ENCODE data around the gene HMG20B. TPM values are rescaled to one million over a fixed set of nuclear protein-coding genes. Genes with fewer than 3 reads are reported as not detected.

Gene HMG20B
- total and polyA plus RNA-seq, 5 experiments from 2014 or later: 45.8 to 59.7 (median 53.9) TPM

- H3K27ac Mint-ChIP-seq: peak within 1 kb of the TSS in 2 of 10 donors; percentile 37 to 40
- peaks cover 0 to 3% (median 0%) of the 10 kb centered on the region in 9 donors for H3K9me3 Mint-ChIP-seq
- peaks cover 0 to 27% (median 6%) of the 10 kb centered on the region in 3 donors for H3K36me3 Mint-ChIP-seq
- peaks cover 0 to 2% (median 0%) of the 10 kb centered on the region in 4 donors for H3K4me1 Mint-ChIP-seq
- no peak for ATAC-seq
- H3K27me3 Mint-ChIP-seq: no peaks in the 10 kb centered on the region
- no peak for DNase-seq
- H3K4me3 Mint-ChIP-seq: no peak within 1 kb of the TSS
- POLR2A ChIA-PET: interaction anchor here (1.4 kb wide), 1 partner anchor 18 kb away, joined by 6 read pairs; the partner anchor contains the start of gene MFSD12
Observed at GRCh38 chr19:3538965-3539755, 33.6 kb upstream of the HMG20B start, which contains the start of gene TEKTIP1. TEKTIP1 (plus strand) TSS chr19:3539174; CDS start chr19:3539178, 4 bp downstream.

- peak overlapping the region in 1 of 10 donors; percentile 40 for H3K27ac Mint-ChIP-seq
- H3K4me3 Mint-ChIP-seq: no peak overlapping the region
- DNase-seq (no peak), ATAC-seq (no peak)
- POLR2A ChIA-PET: interaction anchor here (1.4 kb wide), 2 partner anchors 12 to 17 kb away, joined by 3 to 6 read pairs; partner anchors contain the start of gene MFSD12
- H3K36me3 Mint-ChIP-seq: peaks cover 0 to 21% (median 6%) of the 10 kb centered on the region in 3 donors
- H3K27me3 Mint-ChIP-seq: no peaks in the 10 kb centered on the region
- H3K4me1 Mint-ChIP-seq: peaks cover 0 to 2% (median under 1%) of the 10 kb centered on the region in 4 donors
- H3K9me3 Mint-ChIP-seq: peaks cover 0 to 3% (median 0%) of the 10 kb centered on the region in 9 donors
Observed at GRCh38 chr19:3539756-3540118, 33.0 kb upstream of the HMG20B start.

GRCh38 chr19:3543150-3544057 is 29.3 kb upstream of the HMG20B start:
- Mint-ChIP-seq H3K9me3 (peaks cover 0 to 3% (median 0%) of the 10 kb centered on the region in 9 donors), H3K4me1 (peaks cover 7 to 12% (median 10%) of the 10 kb centered on the region in 4 donors), H3K36me3 (peaks cover 0 to 18% (median 6%) of the 10 kb centered on the region in 3 donors), H3K27me3 (no peaks in the 10 kb centered on the region), H3K27ac (peak overlapping the region in 1 of 10 donors; percentile 80), H3K4me3 (no peak overlapping the region)
- no peak for DNase-seq
- no peak for ATAC-seq
- POLR2A ChIA-PET: no interaction called here

DNA sequence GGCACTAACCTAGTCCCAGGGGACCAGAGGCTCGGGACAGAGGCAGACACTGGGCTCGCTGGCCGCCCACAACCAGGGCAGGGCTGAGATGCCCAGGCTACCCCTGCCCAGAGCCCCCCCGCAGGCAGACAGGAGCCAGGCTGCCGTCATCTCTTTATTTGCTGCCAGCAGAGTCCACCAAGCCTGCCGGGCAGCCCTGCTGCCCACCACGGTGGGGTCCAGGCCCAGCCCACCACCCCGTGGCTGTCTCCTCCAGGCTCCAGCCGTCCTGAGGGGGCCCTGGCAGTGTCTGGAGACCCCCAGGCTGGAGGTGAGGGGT is 28.7 kb upstream of the HMG20B start:
- no peak for ATAC-seq

GRCh38 chr19:3544742-3545668 is 27.7 kb upstream of the HMG20B start:
- Mint-ChIP-seq H3K27me3 (no peaks in the 10 kb centered on the region), H3K27ac (peak overlapping the region; percentile 43 to 84 (median 77)), H3K9me3 (no peaks in the 10 kb centered on the region), H3K36me3 (peaks cover 0 to 21% (median 0%) of the 10 kb centered on the region in 3 donors), H3K4me3 (no peak overlapping the region), H3K4me1 (peaks cover 7 to 21% (median 15%) of the 10 kb centered on the region in 4 donors)
- POLR2A ChIA-PET: interaction anchor here (0.5 to 2.9 kb wide), 7 partner anchors 11 to 241 kb away, joined by 3 to 30 read pairs (median 5); partner anchors contain the start of genes GIPC3, HMG20B and MFSD12
- DNase-seq: peak; percentile 52 to 87 (median 74)
- peak; percentile 67 to 75 for ATAC-seq

More for the DNA sequence above, 28.7 kb upstream of the HMG20B start:
- H3K36me3 Mint-ChIP-seq: peaks cover 0 to 20% (median 6%) of the 10 kb centered on the region in 3 donors
- no peak overlapping the region for H3K27ac Mint-ChIP-seq
- POLR2A ChIA-PET: interaction anchor here (2.9 kb wide), 1 partner anchor 12 kb away, joined by 30 read pairs; the partner anchor contains the start of gene MFSD12
- no peak overlapping the region for H3K4me3 Mint-ChIP-seq
- H3K27me3 Mint-ChIP-seq: no peaks in the 10 kb centered on the region
- H3K9me3 Mint-ChIP-seq: peaks cover 0 to 3% (median 0%) of the 10 kb centered on the region in 9 donors
- H3K4me1 Mint-ChIP-seq: peaks cover 7 to 16% (median 12%) of the 10 kb centered on the region in 4 donors
- no peak for DNase-seq

- DNase-seq (no peak), ATAC-seq (no peak)
- POLR2A ChIA-PET: interaction anchor here (0.5 to 2.9 kb wide), 7 partner anchors 10 to 242 kb away, joined by 3 to 30 read pairs (median 5); partner anchors contain the start of genes GIPC3, HMG20B and MFSD12
- Mint-ChIP-seq H3K4me3 (no peak overlapping the region), H3K27me3 (no peaks in the 10 kb centered on the region), H3K36me3 (peaks cover 0 to 21% (median 0%) of the 10 kb centered on the region in 3 donors), H3K9me3 (no peaks in the 10 kb centered on the region), H3K27ac (peak overlapping the region in 5 of 10 donors; percentile 25 to 83 (median 76)), H3K4me1 (peaks cover 7 to 21% (median 15%) of the 10 kb centered on the region in 4 donors)
Observed at GRCh38 chr19:3545669-3546034, 27.1 kb upstream of the HMG20B start.

DNA sequence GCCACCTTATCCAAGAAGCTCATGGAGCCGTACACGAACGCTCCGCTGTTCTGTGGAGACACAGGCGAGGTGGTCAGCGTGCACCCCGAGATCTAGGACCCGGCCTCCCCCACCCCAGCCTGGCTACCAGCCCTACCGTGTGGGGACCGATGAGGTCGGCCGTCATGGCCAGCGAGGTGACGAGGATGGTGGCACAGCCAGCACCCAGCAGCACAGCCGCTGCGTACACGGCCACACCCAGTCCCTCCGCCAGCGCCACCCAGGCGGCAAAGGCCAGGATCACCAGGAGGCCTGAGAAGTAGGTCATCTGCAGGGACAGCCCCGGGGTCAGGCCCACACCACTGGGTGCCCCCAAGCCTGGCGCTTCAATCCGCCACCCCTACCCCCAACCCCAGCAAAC is 26.6 kb upstream of the HMG20B start:
- Mint-ChIP-seq H3K27me3 (no peaks in the 10 kb centered on the region), H3K27ac (peak overlapping the region in 2 of 10 donors; percentile 33 to 76), H3K36me3 (peaks cover 0 to 24% (median 0%) of the 10 kb centered on the region in 3 donors), H3K4me3 (no peak overlapping the region), H3K4me1 (peaks cover 10 to 23% (median 20%) of the 10 kb centered on the region in 4 donors), H3K9me3 (no peaks in the 10 kb centered on the region)
- no peak for DNase-seq
- no peak for ATAC-seq
- POLR2A ChIA-PET: interaction anchor here (0.5 to 2.9 kb wide), 5 partner anchors 10 to 242 kb away, joined by 3 to 30 read pairs (median 5); partner anchors contain the start of genes GIPC3 and MFSD12

DNA sequence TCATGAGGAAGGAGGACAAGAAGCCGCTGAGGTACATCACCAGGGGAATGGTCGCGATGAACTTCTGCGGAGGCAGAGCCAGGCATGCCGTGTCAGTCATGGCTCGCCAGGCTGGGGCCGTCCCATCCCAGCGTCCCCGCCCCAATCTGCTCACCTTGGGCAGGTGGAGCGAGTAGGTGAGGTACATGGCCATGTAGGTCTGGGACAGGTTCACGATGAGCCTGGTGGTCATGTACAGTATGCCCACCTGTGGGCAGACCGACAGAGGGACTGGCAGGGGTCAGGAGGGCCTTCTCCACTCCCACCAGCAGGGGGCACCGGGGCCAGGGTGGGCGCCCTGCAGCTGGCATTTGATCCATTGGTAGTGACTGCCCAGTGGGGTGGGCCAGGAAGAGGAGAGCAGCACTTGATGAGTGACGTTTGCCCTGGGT is 25.4 kb upstream of the HMG20B start:
- H3K27ac Mint-ChIP-seq: peak overlapping the region in 4 of 10 donors; percentile 15 to 67 (median 40)
- H3K27me3 Mint-ChIP-seq: no peaks in the 10 kb centered on the region
- peaks cover 0 to 24% (median 0%) of the 10 kb centered on the region in 3 donors for H3K36me3 Mint-ChIP-seq
- POLR2A ChIA-PET: no interaction called here
- H3K4me1 Mint-ChIP-seq: peaks cover 15 to 28% (median 26%) of the 10 kb centered on the region in 4 donors
- no peaks in the 10 kb centered on the region for H3K9me3 Mint-ChIP-seq
- no peak overlapping the region for H3K4me3 Mint-ChIP-seq
- DNase-seq (peak in 1 of 10 donors; percentile 26), ATAC-seq (peak; percentile 13 to 33)

DNA sequence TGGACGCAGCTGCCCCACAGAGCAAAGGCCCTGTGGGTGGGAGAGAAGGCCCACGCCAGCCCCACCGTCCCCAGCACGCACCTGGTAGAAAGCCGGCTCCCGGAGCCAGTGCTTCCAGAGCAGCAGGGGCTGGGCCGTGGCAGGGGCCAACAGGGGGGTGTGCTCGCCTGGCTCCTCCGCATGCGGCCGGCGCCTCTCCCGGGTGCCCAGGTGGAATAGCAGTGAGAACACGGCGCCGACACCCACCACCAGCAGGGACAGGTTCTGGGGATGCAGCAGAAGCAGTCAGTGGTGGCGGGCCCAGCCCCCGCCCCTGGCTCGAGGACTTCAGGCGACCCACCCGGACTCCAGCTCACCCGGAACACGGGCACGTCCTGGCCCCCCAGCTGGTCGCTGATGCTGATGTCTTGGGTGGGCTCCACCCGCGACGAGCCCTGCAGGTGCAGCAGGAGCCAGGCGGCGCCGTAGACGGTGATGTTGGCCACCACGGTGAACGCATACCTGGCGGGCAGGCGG is 24.9 kb upstream of the HMG20B start:
- Mint-ChIP-seq H3K27ac (peak overlapping the region in 2 of 10 donors; percentile 61 to 67), H3K27me3 (no peaks in the 10 kb centered on the region), H3K9me3 (no peaks in the 10 kb centered on the region), H3K4me3 (no peak overlapping the region), H3K4me1 (peaks cover 15 to 34% (median 28%) of the 10 kb centered on the region in 4 donors), H3K36me3 (peaks cover 0 to 24% (median 0%) of the 10 kb centered on the region in 3 donors)
- POLR2A ChIA-PET: interaction anchor here (1.4 kb wide), 1 partner anchor 61 kb away, joined by 4 read pairs; no protein-coding TSS in a partner anchor
- ATAC-seq (no peak), DNase-seq (peak in 1 of 10 donors; percentile 15)

DNA sequence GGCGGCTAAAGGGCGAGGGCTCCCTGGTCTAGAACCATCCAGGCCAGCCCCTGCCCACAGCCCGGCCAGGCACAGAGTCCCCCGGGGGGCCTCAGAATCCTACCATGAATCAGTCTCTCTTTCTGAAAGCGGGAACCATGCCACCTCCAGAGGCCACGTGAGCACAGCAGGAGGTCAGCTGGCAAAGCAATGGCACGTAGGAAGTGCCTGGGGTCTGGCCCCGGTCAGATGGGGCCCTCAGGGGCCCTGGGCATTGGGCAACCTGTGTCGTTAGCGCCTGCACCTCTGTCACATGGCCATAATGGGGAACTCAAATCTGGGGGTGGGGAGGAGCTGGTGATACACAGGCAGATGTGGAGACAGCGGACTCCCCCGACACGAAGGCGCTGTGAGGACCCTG is 24.1 kb upstream of the HMG20B start:
- Mint-ChIP-seq H3K36me3 (peaks cover 0 to 24% (median 0%) of the 10 kb centered on the region in 3 donors), H3K4me3 (no peak overlapping the region), H3K27ac (peak overlapping the region in 3 of 10 donors; percentile 31 to 74 (median 65)), H3K9me3 (no peaks in the 10 kb centered on the region), H3K27me3 (no peaks in the 10 kb centered on the region), H3K4me1 (peaks cover 15 to 39% (median 30%) of the 10 kb centered on the region in 4 donors)
- POLR2A ChIA-PET: interaction anchor here (0.7 to 1.4 kb wide), 2 partner anchors 8 to 60 kb away, joined by 4 read pairs; partner anchors contain the start of gene MFSD12
- ATAC-seq (no peak), DNase-seq (no peak)

GRCh38 chr19:3549816-3550215 is 22.9 kb upstream of the HMG20B start:
- Mint-ChIP-seq H3K4me3 (no peak overlapping the region), H3K4me1 (peaks cover 19 to 47% (median 37%) of the 10 kb centered on the region in 4 donors), H3K27me3 (no peaks in the 10 kb centered on the region), H3K9me3 (no peaks in the 10 kb centered on the region), H3K27ac (peak overlapping the region in 4 of 10 donors; percentile 41 to 52 (median 50)), H3K36me3 (peaks cover 0 to 24% (median 0%) of the 10 kb centered on the region in 3 donors)
- POLR2A ChIA-PET: no interaction called here
- ATAC-seq: no peak
- DNase-seq: no peak
